Fibroblast of villous mesenchyme (primary cell): ENCODE data around the gene ZNF367. TPM values are rescaled to one million over a fixed set of nuclear protein-coding genes. Genes with fewer than 3 reads are reported as not detected.

Experiments used
- DNase-seq: peaks from one replicate; pipeline ENCODE4 v3.0.0-alpha.2; 2010; ENCODE audit warnings: low read depth
- H3K4me3 ChIP-seq: 2 replicates; pipeline ENCODE4 v1.5.1; 2011; ENCODE audit warnings: low read depth, mild to moderate bottlenecking, low read length
- total RNA-seq: library from RNA; depleted of rRNA; stranded (reverse); fragments of >200 nt; gene quantifications from 2 replicates; pipeline ENCODE4 v1.2.3, GENCODE V29; 2012
- TF ChIP-seq, protein P1 (sequence below): IDR thresholded peaks from 2 replicates; pipeline ENCODE4 v1.5.1; 2012; ENCODE audit warnings: low read depth, mild to moderate bottlenecking, low read length; ENCODE audit not compliant: insufficient read depth

The ZNF367 gene
- total RNA-seq, 1 donor: 5.6 TPM

DNA sequence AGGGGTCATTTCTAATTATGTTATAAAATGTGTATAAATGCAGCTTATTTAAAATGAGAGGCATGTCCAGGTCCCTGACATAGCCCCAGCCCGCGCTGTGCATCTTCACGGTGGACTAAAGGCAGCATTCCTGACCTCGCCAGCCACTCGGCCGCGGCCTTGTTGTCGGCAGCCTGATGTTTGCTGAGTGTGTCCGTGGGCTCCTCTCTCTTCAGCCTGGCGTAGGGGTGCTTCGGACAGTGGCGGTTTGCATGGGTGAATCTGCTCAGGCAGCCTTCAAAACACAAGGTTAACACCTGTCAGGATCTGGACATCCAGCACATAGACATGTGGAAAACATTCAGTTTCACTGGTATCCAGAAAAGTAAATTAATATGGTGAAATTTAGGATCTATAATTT, 25.9 kb downstream of the ZNF367 start:
- TF ChIP-seq, protein P1, sequence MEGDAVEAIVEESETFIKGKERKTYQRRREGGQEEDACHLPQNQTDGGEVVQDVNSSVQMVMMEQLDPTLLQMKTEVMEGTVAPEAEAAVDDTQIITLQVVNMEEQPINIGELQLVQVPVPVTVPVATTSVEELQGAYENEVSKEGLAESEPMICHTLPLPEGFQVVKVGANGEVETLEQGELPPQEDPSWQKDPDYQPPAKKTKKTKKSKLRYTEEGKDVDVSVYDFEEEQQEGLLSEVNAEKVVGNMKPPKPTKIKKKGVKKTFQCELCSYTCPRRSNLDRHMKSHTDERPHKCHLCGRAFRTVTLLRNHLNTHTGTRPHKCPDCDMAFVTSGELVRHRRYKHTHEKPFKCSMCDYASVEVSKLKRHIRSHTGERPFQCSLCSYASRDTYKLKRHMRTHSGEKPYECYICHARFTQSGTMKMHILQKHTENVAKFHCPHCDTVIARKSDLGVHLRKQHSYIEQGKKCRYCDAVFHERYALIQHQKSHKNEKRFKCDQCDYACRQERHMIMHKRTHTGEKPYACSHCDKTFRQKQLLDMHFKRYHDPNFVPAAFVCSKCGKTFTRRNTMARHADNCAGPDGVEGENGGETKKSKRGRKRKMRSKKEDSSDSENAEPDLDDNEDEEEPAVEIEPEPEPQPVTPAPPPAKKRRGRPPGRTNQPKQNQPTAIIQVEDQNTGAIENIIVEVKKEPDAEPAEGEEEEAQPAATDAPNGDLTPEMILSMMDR: no peak
- no peak overlapping the region for H3K4me3 ChIP-seq
- no peak for DNase-seq

DNA sequence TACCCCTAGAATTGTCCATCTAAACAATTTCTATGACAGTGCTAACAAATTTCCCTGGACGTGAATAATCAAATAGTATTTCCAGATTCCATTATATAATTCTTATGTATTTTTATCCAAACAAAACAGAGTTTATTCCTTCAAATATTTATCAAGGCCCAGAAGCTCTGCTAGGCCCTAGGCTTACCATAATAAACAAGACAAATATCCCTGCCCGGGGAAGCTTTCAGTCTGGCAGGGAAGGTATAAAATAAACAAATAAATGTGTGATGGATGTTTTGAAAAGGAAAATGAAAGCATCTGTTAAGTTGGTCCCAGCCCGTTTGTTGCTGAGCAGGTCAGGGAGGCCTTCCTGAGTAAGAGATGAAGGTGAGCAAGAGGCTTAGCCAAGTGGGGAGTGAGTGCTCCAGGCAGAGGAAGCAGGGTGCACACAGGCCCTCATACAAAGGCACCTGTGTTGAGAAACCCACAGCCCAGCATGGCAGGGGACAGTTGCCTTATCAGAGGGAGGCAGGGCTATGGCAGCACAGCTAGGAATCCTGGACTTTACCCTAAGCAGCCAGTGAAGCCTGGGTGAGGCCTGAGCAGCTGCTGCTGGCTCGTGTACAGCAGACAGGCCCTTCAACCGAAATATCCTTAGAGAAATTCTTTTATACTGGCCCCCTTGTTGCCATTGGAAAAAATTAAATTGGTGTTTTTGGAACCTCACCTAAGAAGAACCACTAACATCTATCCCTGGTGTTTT, 27.0 kb downstream of the ZNF367 start:
- no peak overlapping the region for H3K4me3 ChIP-seq
- peak; percentile 35 for DNase-seq
- TF ChIP-seq, protein P1: no peak

DNA sequence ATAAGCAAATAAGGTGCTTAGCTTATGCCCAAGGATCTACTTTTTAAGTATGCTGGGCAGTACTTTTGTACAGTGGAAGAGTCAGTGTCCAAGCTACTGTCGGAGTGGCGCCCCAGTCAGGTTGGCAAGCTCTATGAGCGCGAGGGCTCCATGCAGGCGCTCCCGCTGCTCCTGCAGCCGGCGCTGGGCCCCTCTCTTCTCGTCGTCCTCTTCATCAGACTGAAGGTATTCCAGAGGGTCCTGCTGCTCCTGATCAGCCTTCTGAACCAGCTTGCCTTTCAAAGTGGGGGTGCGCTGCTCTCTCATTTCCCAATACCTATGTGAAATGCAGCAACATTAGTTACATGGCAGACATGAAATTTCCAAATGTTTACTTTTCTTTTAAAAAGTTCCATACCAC, 30.0 kb downstream of the ZNF367 start:
- DNase-seq: no peak
- no peak overlapping the region for H3K4me3 ChIP-seq
- TF ChIP-seq, protein P1: no peak

DNA sequence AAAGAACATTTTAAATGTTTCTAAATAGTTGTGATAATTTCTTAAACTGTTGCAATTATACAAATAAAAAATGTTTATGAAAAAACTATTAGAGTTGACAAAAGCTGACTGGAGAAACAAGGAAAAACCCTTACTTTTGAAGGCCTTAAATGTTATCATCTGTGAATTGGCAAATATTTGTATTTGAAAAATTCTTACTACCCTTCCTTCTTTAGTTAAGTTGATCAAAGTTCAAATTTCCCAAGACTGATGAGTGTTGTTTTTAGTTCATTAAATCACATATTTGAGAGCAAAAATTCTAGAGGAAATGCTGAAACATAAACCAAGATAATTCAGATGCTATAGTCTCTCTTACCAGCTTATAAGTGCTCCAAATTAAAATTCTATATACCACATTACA, 32.0 kb downstream of the ZNF367 start:
- TF ChIP-seq, protein P1: no peak
- no peak for DNase-seq
- H3K4me3 ChIP-seq: no peak overlapping the region

DNA sequence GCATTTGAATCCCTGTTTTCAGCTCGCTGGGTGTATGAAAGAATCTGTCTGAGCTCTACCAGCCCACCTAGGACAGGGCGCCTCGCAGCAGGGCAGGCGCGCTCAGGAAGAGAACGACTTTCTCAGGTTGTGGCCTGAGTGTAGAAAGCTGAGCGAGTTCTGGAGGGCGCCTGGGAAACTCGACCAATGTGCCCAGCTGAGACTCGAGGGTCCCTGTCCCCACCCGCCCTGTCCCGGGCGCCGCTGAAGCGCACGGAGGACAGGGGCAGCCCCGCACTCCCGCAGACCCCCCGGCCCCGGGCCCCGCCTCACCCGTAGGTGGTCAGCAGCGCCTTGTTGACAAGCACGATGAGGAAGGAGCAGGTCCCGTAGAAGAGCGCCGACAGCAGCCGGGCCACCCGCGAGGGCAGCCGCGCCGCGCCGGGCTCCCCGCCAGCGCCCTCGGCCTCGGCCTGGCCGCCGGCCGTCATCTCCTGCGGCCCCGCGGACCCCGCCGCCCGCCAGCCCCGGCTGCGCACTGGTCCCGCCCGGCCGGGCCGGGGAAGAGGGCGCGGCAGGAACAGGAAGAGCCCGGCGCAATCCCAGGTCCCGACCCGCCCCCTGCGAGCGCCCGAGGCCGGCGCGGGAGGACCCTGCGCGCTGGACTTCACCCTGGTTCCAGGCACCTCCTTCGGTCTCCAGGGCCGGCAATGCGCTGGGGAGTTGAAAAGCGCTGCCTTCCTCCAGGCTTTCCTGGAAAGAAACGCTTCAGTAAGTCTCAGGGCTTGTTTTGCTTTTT, 34.8 kb downstream of the ZNF367 start, which contains the start of gene SLC35D2:
TSS of gene SLC35D2 (minus strand) at position 547 of the 778 bp plus-strand sequence. CDS start at position 470, 77 bp downstream.
- TF ChIP-seq, protein P1: no peak
- H3K4me3 ChIP-seq: peak within 1 kb of the TSS; percentile 68
- DNase-seq: peak; percentile 68

DNA sequence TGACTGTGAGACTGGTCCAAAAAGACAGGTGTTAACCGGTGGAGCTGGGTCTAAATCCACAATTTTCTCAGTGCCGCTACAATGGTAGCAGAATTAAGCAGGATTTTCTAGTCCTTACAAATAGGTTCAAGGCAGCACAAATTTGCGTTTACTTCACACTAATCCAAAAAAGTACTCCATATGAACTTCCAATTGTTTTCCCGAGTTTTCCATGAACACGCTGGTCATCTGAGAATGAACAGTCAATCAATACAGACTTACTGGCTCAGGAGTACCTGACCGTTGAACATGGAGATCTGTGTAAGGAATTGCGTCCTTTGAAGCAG, 35.4 kb downstream of the ZNF367 start:
- peak overlapping the region; percentile 68 for H3K4me3 ChIP-seq
- no peak for DNase-seq

More for the DNA sequence above, 35.4 kb downstream of the ZNF367 start:
- TF ChIP-seq, protein P1: no peak
